Measurements from ENCODE around the gene EYA2.

EYA2 gene

GRCh38 chr20:47030271-47030810, 135.7 kb downstream of the EYA2 start:
- H3K4me3 ChIP-seq (ENCODE audit: low read depth, low read length): no peak overlapping the region
- CTCF ChIA-PET: no interaction called here
- DNase-seq (ENCODE audit: low read depth, low spot score): no peak
- POLR2A ChIA-PET: no interaction called here
- no peak for TF ChIP-seq CTCF (IDR thresholded peaks at IDR 0.05; ENCODE audit: insufficient read depth, low read length, missing control alignments)

DNA sequence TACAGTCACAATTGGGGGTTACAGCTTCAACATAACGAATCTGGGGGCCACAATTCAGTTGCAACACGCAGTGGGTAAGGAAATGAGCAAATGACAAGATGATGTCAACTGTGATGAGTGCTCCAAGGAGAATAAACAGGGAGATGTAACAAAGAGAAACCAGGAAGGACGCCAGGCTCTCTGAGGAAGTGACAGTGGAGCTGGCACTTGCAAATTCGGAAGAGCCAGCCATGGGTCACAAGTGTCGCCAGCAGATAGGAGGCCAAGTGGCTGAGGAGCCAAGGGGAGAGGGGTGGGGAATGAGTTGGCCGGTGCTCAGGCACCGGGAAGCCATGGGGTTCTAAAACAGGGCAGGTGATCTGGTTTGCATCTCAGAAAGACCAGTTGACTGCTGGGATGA, 136.4 kb downstream of the EYA2 start:
- no peak for DNase-seq (ENCODE audit: low read depth, low spot score)
- ChIA-PET CTCF (no interaction called here), POLR2A (no interaction called here)
- H3K4me3 ChIP-seq (ENCODE audit: low read depth, low read length): no peak overlapping the region
- TF ChIP-seq CTCF (IDR thresholded peaks at IDR 0.05; ENCODE audit: insufficient read depth, low read length, missing control alignments): no peak

DNA sequence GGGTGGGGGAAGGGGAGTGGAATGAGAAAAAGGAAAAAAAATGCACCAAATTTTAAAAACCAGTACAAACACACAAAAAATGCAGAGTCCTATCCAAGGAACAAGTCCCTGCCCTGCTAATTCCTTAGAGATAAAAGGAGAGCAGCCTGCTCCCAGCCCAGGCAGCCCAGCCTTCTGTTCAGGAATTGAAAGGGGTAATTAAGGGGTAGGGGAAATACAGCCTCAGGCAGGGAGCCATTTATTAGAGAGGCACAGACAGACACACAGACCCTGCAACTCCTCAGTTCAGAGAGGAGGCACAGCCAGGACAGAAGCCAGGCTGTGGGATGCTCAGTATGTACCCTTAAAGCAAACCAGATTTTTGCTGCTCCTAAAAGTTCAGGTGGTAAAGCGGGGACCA, 137.2 kb downstream of the EYA2 start:
- TF ChIP-seq CTCF (IDR thresholded peaks at IDR 0.05; ENCODE audit: insufficient read depth, low read length, missing control alignments): no peak
- POLR2A ChIA-PET: no interaction called here
- DNase-seq (ENCODE audit: low read depth, low spot score): no peak
- CTCF ChIA-PET: no interaction called here
- H3K4me3 ChIP-seq (ENCODE audit: low read depth, low read length): no peak overlapping the region

DNA sequence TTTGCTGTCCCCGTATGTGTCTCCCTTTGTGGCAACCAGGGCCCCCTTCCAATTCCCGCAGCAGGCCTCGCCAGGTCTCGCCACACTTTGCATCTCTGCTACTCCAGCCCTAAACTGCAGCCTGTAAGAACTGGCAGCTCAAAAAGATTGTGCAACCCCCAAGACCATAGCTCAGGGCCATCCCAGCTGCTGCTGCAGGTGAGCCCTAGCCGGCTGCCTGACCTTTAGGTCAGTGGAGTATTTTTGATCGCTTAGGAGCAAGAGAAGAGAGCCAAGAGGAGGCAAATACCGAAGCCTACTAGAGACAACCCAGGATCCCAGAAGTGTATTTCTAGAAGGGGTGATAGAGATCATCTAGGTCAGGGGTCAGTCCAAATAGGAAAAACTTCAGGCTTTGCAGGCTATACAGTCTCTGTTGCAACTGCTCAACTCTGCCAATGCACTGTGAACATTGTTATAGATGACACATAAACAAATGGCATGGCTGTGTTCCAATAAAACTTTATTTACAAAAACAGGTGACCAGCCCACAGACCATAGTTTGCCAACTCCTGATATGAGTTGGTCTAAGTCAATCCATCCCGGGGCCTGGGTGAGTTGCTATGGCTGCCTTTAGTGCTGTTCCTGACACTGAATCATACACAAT, 138.4 kb downstream of the EYA2 start:
- H3K4me3 ChIP-seq (ENCODE audit: low read depth, low read length): no peak overlapping the region
- ChIA-PET CTCF (no interaction called here), POLR2A (no interaction called here)
- TF ChIP-seq CTCF (IDR thresholded peaks at IDR 0.05; ENCODE audit: insufficient read depth, low read length, missing control alignments): no peak
- no peak for DNase-seq (ENCODE audit: low read depth, low spot score)

- ChIA-PET POLR2A (no interaction called here), CTCF (no interaction called here)
- no peak for DNase-seq (ENCODE audit: low read depth, low spot score)
- H3K4me3 ChIP-seq (ENCODE audit: low read depth, low read length): no peak overlapping the region
- TF ChIP-seq CTCF (IDR thresholded peaks at IDR 0.05; ENCODE audit: insufficient read depth, low read length, missing control alignments): no peak
These were observed 139.0 kb downstream of the EYA2 start for GRCh38 chr20:47033665-47034064.

- CTCF ChIA-PET: no interaction called here
- TF ChIP-seq CTCF (IDR thresholded peaks at IDR 0.05; ENCODE audit: insufficient read depth, low read length, missing control alignments): no peak
- H3K4me3 ChIP-seq (ENCODE audit: low read depth, low read length): no peak overlapping the region
- POLR2A ChIA-PET: no interaction called here
- no peak for DNase-seq (ENCODE audit: low read depth, low spot score)
These were observed 140.5 kb downstream of the EYA2 start for GRCh38 chr20:47035026-47035590.

All from AG04449 (cell line).